Measurements from ENCODE around the gene TGM6. TPM values are rescaled to one million over a fixed set of nuclear protein-coding genes. Genes with fewer than 3 reads are reported as not detected.

TGM6 gene
- total and polyA plus RNA-seq, 2 experiments from 2014 or later: not detected

DNA sequence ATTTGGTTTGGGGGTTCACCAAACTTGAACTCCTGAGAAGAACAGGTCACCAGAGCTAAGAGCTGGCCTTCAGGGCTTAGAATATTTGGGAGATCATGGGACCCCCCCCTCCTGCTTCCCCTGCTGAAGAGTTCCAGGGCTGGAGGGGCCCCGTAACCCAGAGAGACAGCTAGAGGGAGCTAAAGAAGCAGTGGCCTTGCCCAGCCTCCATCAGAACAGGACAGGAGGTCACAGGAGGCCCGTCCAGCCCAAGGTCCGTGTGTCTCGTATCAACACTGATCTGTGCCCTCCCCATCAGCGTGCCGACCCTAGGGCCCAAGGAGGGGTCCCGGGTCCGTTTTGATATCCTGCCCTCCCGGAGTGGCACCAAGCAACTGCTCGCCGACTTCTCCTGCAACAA lies 40.6 kb upstream of the TGM6 start:
- DNase-seq (ENCODE audit: low spot score): no peak
- Histone ChIP-seq H3K9me2 (replicated peaks; ENCODE audit: insufficient read depth) (no peaks in the 10 kb centered on the region), H2AFZ (no peak overlapping the region), H3K27me3 (no peaks in the 10 kb centered on the region), H3K4me3 (no peak overlapping the region), H3K4me1 (ENCODE audit: insufficient read depth) (no peaks in the 10 kb centered on the region), H4K20me1 (ENCODE audit: insufficient read depth, poor library complexity, severe bottlenecking) (no peaks in the 10 kb centered on the region), H3K9me3 (ENCODE audit: low read depth) (no peaks in the 10 kb centered on the region), H3K27ac (no peak overlapping the region), H3K79me2 (no peaks in the 10 kb centered on the region), H3K4me2 (no peak overlapping the region), H3K36me3 (replicated peaks; ENCODE audit: insufficient read depth, low read depth) (no peaks in the 10 kb centered on the region)
- TF ChIP-seq EZH2phosphoT487 (IDR thresholded peaks at IDR 0.05; ENCODE audit: low read depth, severe bottlenecking, unreplicated experiment) (no peak), EZH2 (IDR thresholded peaks at IDR 0.05; ENCODE audit: borderline replicate concordance) (no peak)
- TF ChIP-seq, protein P1, sequence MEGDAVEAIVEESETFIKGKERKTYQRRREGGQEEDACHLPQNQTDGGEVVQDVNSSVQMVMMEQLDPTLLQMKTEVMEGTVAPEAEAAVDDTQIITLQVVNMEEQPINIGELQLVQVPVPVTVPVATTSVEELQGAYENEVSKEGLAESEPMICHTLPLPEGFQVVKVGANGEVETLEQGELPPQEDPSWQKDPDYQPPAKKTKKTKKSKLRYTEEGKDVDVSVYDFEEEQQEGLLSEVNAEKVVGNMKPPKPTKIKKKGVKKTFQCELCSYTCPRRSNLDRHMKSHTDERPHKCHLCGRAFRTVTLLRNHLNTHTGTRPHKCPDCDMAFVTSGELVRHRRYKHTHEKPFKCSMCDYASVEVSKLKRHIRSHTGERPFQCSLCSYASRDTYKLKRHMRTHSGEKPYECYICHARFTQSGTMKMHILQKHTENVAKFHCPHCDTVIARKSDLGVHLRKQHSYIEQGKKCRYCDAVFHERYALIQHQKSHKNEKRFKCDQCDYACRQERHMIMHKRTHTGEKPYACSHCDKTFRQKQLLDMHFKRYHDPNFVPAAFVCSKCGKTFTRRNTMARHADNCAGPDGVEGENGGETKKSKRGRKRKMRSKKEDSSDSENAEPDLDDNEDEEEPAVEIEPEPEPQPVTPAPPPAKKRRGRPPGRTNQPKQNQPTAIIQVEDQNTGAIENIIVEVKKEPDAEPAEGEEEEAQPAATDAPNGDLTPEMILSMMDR (IDR thresholded peaks at IDR 0.05; ENCODE audit: poor library complexity): no peak
- WGBS (ENCODE audit: low lambda C conversion rate, missing lambda C conversion rate): 88% methylated on average over 11 of the region's 11 CpGs

DNA sequence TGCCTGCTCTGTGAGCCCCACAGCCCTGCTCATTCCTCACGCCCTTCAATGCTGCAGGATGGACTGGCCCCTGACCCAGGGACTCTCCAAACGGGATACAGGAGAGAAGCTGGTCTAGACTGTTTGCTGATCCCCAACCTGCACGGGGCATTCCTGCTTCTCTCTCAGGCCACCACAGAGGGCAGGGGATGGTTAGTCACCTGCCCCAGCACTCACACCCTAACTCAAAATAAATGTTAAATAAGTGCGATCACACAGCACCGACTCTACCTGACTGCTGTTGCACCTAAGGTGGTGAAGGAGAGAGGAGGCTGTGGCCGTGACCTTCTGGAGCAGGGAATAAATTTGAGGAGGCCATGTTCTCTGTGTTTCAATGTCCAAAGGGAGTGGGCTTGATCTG lies 39.9 kb upstream of the TGM6 start:
- Histone ChIP-seq H3K79me2 (no peaks in the 10 kb centered on the region), H3K36me3 (replicated peaks; ENCODE audit: insufficient read depth, low read depth) (no peaks in the 10 kb centered on the region), H3K4me2 (no peak overlapping the region), H4K20me1 (ENCODE audit: insufficient read depth, poor library complexity, severe bottlenecking) (no peaks in the 10 kb centered on the region), H3K9me3 (ENCODE audit: low read depth) (no peaks in the 10 kb centered on the region), H3K27ac (no peak overlapping the region), H2AFZ (no peak overlapping the region), H3K9me2 (replicated peaks; ENCODE audit: insufficient read depth) (no peaks in the 10 kb centered on the region), H3K4me1 (ENCODE audit: insufficient read depth) (no peaks in the 10 kb centered on the region), H3K4me3 (no peak overlapping the region), H3K27me3 (no peaks in the 10 kb centered on the region)
- no peak for TF ChIP-seq EZH2 (IDR thresholded peaks at IDR 0.05; ENCODE audit: borderline replicate concordance)
- TF ChIP-seq, protein P1 (IDR thresholded peaks at IDR 0.05; ENCODE audit: poor library complexity): no peak
- TF ChIP-seq EZH2phosphoT487 (IDR thresholded peaks at IDR 0.05; ENCODE audit: low read depth, severe bottlenecking, unreplicated experiment): no peak
- DNase-seq (ENCODE audit: low spot score): no peak
- 92% methylated on average over 6 of the region's 6 CpGs for WGBS (ENCODE audit: low lambda C conversion rate, missing lambda C conversion rate)

DNA sequence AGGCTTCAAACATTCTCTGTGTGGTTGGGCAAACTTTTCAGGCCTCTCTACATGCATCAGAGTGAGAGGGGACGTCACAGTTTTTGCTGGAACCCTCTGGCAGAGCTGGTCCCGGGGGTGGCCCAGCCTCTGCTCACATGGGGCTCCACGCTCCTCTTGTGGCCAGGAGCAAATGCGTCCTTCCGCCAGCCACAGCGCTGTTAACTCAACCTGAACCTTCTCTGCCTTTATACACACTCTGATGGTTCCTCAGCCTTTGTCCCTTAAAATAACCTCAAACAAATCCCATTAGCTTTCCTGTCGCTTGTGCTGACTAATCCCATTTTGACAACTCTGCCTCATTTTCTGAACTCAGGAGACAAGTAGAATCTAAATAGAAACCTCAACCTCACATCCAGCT lies 39.4 kb upstream of the TGM6 start:
- no peaks in the 10 kb centered on the region for H3K9me3 ChIP-seq (ENCODE audit: low read depth)
- WGBS (ENCODE audit: low lambda C conversion rate, missing lambda C conversion rate): 79% methylated on average over 7 of the region's 7 CpGs
- no peak for DNase-seq (ENCODE audit: low spot score)
- H4K20me1 ChIP-seq (ENCODE audit: insufficient read depth, poor library complexity, severe bottlenecking): no peaks in the 10 kb centered on the region
- H3K4me3 ChIP-seq: no peak overlapping the region
- no peaks in the 10 kb centered on the region for H3K9me2 ChIP-seq (replicated peaks; ENCODE audit: insufficient read depth)
- H3K27me3 ChIP-seq: no peaks in the 10 kb centered on the region
- TF ChIP-seq EZH2 (IDR thresholded peaks at IDR 0.05; ENCODE audit: borderline replicate concordance) (no peak), EZH2phosphoT487 (IDR thresholded peaks at IDR 0.05; ENCODE audit: low read depth, severe bottlenecking, unreplicated experiment) (no peak)
- TF ChIP-seq, protein P1 (IDR thresholded peaks at IDR 0.05; ENCODE audit: poor library complexity): no peak
- H3K36me3 ChIP-seq (replicated peaks; ENCODE audit: insufficient read depth, low read depth): no peaks in the 10 kb centered on the region
- H3K4me2 ChIP-seq: no peak overlapping the region
- H3K27ac ChIP-seq: no peak overlapping the region
- H2AFZ ChIP-seq: no peak overlapping the region
- no peaks in the 10 kb centered on the region for H3K79me2 ChIP-seq
- no peaks in the 10 kb centered on the region for H3K4me1 ChIP-seq (ENCODE audit: insufficient read depth)

DNA sequence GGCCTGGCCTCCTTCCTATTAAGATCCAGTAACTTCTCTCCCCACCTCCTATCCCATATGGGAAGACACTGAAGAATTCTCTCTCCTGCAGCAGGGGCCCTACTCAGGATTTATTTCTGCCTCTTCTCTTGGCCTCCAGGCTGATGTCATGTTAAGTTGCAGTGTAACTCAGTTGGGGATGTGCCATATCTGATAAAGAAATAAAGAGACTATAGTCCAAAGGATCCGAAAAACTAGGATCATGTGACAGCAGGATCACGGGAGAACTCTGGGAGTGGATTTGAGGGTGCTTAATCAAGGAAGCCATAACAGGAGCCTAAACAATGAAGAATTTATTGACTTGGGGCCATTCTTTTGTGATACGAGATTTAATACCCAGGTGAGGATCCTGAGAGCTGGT lies 38.5 kb upstream of the TGM6 start:
- no peak overlapping the region for H3K4me3 ChIP-seq
- no peaks in the 10 kb centered on the region for H4K20me1 ChIP-seq (ENCODE audit: insufficient read depth, poor library complexity, severe bottlenecking)
- H3K36me3 ChIP-seq (replicated peaks; ENCODE audit: insufficient read depth, low read depth): no peaks in the 10 kb centered on the region
- H3K9me3 ChIP-seq (ENCODE audit: low read depth): no peaks in the 10 kb centered on the region
- H2AFZ ChIP-seq: no peak overlapping the region
- no peak overlapping the region for H3K27ac ChIP-seq
- H3K9me2 ChIP-seq (replicated peaks; ENCODE audit: insufficient read depth): no peaks in the 10 kb centered on the region
- H3K79me2 ChIP-seq: no peaks in the 10 kb centered on the region
- no peak overlapping the region for H3K4me2 ChIP-seq
- no peaks in the 10 kb centered on the region for H3K4me1 ChIP-seq (ENCODE audit: insufficient read depth)
- TF ChIP-seq, protein P1 (IDR thresholded peaks at IDR 0.05; ENCODE audit: poor library complexity): no peak
- TF ChIP-seq EZH2phosphoT487 (IDR thresholded peaks at IDR 0.05; ENCODE audit: low read depth, severe bottlenecking, unreplicated experiment) (no peak), EZH2 (IDR thresholded peaks at IDR 0.05; ENCODE audit: borderline replicate concordance) (no peak)
- no peak for DNase-seq (ENCODE audit: low spot score)
- WGBS (ENCODE audit: low lambda C conversion rate, missing lambda C conversion rate): 81% methylated on average over 3 of the region's 3 CpGs
- no peaks in the 10 kb centered on the region for H3K27me3 ChIP-seq
